SU-DHL-6 (cell line): Measurements from ENCODE around the gene CYSRT1.

Experiments
- H2AFZ ChIP-seq: fragments of 200-600 bp; sonication (generic); 2 replicates; pipeline ENCODE4 v1.6.1; 2014; ENCODE audit warnings: low read depth, mild to moderate bottlenecking, moderate library complexity, mixed read lengths, antibody characterized with exemption, low read length; ENCODE audit not compliant: severe bottlenecking
- H3F3A ChIP-seq: fragments of 200-600 bp; shearing (Covaris generic); 2 replicates; pipeline ENCODE4 v1.6.0; 2016; ENCODE audit warnings: antibody characterized with exemption, mild to moderate bottlenecking; ENCODE audit not compliant: insufficient read depth
- H3K27ac ChIP-seq: fragments of 200-600 bp; sonication (generic); 2 replicates; pipeline ENCODE4 v1.5.1; 2016; ENCODE audit warnings: low read depth, mild to moderate bottlenecking, low read length, moderate library complexity, mixed read lengths
- H3K27me3 ChIP-seq: fragments of 200-600 bp; sonication (generic), shearing (Covaris generic); 2 replicates; pipeline ENCODE4 v1.6.0; 2014; ENCODE audit warnings: mild to moderate bottlenecking, low read length
- H3K36me3 ChIP-seq: fragments of 200-600 bp; sonication (generic); 2 replicates; pipeline ENCODE4 v1.6.1; 2014; ENCODE audit warnings: mild to moderate bottlenecking, low read length, mixed read lengths
- H3K4me2 ChIP-seq: fragments of 300-600, 200-600 bp; shearing (Covaris generic), sonication (generic); 2 replicates; pipeline ENCODE4 v1.6.0; 2014; ENCODE audit warnings: low read length, low read depth, mild to moderate bottlenecking; ENCODE audit not compliant: poor library complexity, severe bottlenecking
- H3K4me3 ChIP-seq: fragments of 200-600 bp; sonication (generic); 2 replicates; pipeline ENCODE4 v1.5.1; 2014; ENCODE audit warnings: antibody characterized with exemption, low read length, mild to moderate bottlenecking, mixed read lengths; ENCODE audit not compliant: insufficient read depth, poor library complexity, severe bottlenecking
- H3K79me2 ChIP-seq: fragments of 200-600 bp; sonication (generic); 2 replicates; pipeline ENCODE4 v1.6.1; 2014; ENCODE audit warnings: mild to moderate bottlenecking, low read length, moderate library complexity; ENCODE audit not compliant: insufficient read depth
- H3K9ac ChIP-seq: fragments of 200-600 bp; sonication (generic); 2 replicates; pipeline ENCODE4 v1.7.0; 2014; ENCODE audit warnings: mild to moderate bottlenecking, low read length
- H3K9me2 ChIP-seq: fragments of 200-600 bp; sonication (generic); replicated peaks from 2 replicates; pipeline ENCODE4 v1.6.1; 2014; ENCODE audit warnings: low read length; ENCODE audit not compliant: insufficient read depth
- H3K9me3 ChIP-seq: fragments of 200-600 bp; sonication (generic); 2 replicates; pipeline ENCODE4 v1.6.1; 2014; ENCODE audit warnings: low read length, mixed read lengths; ENCODE audit not compliant: insufficient read depth
- H4K20me1 ChIP-seq: fragments of 200-600 bp; sonication (generic); 2 replicates; pipeline ENCODE4 v1.6.1; 2014; ENCODE audit warnings: low read depth, mild to moderate bottlenecking, antibody characterized with exemption, low read length, moderate library complexity, mixed read lengths
- CTCF ChIP-seq: fragments of 200-600 bp; sonication (generic); IDR thresholded peaks from one replicate; pipeline ENCODE4 v1.5.1; 2017; ENCODE audit warnings: antibody characterized with exemption, mild to moderate bottlenecking, low read length, moderate library complexity; ENCODE audit not compliant: insufficient read depth, poor library complexity, severe bottlenecking
- EZH2phosphoT487 ChIP-seq: fragments of 200-600 bp; sonication (generic), shearing (Covaris generic); conservative IDR thresholded peaks from 2 replicates; pipeline ENCODE4 v1.6.1; 2018; ENCODE audit warnings: mild to moderate bottlenecking, antibody characterized with exemption, low read length, moderate library complexity, mixed read lengths

Gene CYSRT1

GRCh38 chr9:137254624-137255447 lies 29.9 kb downstream of the CYSRT1 start, which contains the start of gene NELFB:
TSS of gene NELFB (plus strand) at chr9:137255327.
- peak within 1 kb of the TSS; percentile 100 for H3K9ac ChIP-seq
- no peaks in the 10 kb centered on the region for H3K27me3 ChIP-seq
- H3K79me2 ChIP-seq = peaks cover 15% of the 10 kb centered on the region
- H3K9me2 ChIP-seq = no peaks in the 10 kb centered on the region
- H4K20me1 ChIP-seq = no peaks in the 10 kb centered on the region
- H2AFZ ChIP-seq = peak within 1 kb of the TSS; percentile 98
- no peaks in the 10 kb centered on the region for H3F3A ChIP-seq
- no peak for TF ChIP-seq EZH2phosphoT487
- no peak for TF ChIP-seq CTCF
- peak within 1 kb of the TSS; percentile 96 for H3K4me2 ChIP-seq
- H3K9me3 ChIP-seq = no peaks in the 10 kb centered on the region
- H3K36me3 ChIP-seq = no peaks in the 10 kb centered on the region
- peak within 1 kb of the TSS; percentile 69 for H3K27ac ChIP-seq
- peak within 1 kb of the TSS; percentile 99 for H3K4me3 ChIP-seq

- TF ChIP-seq EZH2phosphoT487 = no peak
- TF ChIP-seq CTCF = no peak
- H3K9me2 ChIP-seq = no peaks in the 10 kb centered on the region
- H3K9ac ChIP-seq = peak overlapping the region; percentile 100
- H3K36me3 ChIP-seq = no peaks in the 10 kb centered on the region
- H3K27me3 ChIP-seq = no peaks in the 10 kb centered on the region
- H3K9me3 ChIP-seq = no peaks in the 10 kb centered on the region
- H3F3A ChIP-seq = no peaks in the 10 kb centered on the region
- peak overlapping the region; percentile 69 for H3K27ac ChIP-seq
- peak overlapping the region; percentile 96 for H3K4me2 ChIP-seq
- H2AFZ ChIP-seq = peak overlapping the region; percentile 84
- H3K79me2 ChIP-seq = peaks cover 15% of the 10 kb centered on the region
- no peaks in the 10 kb centered on the region for H4K20me1 ChIP-seq
- H3K4me3 ChIP-seq = peak overlapping the region; percentile 99
Measured at GRCh38 chr9:137255448-137256114, 30.6 kb downstream of the CYSRT1 start.

- no peak for TF ChIP-seq CTCF
- TF ChIP-seq EZH2phosphoT487 = no peak
- Histone ChIP-seq H3K4me3 (peak overlapping the region; percentile 99), H4K20me1 (no peaks in the 10 kb centered on the region), H3K27me3 (no peaks in the 10 kb centered on the region), H3K9me3 (no peaks in the 10 kb centered on the region), H3K4me2 (peak overlapping the region; percentile 96), H3F3A (no peaks in the 10 kb centered on the region), H3K27ac (no peak overlapping the region), H3K79me2 (peaks cover 15% of the 10 kb centered on the region), H3K9me2 (no peaks in the 10 kb centered on the region), H2AFZ (no peak overlapping the region), H3K36me3 (no peaks in the 10 kb centered on the region), H3K9ac (peak overlapping the region; percentile 100)
Measured at GRCh38 chr9:137256362-137256761, 31.4 kb downstream of the CYSRT1 start.
